Lower lobe of right lung (tissue), 2 donors: Measurements from ENCODE around the gene OGFR. TPM values are rescaled to one million over a fixed set of nuclear protein-coding genes. Genes with fewer than 3 reads are reported as not detected.
A peak's percentile ranks its signal among the peaks of the same experiment; 100 is the strongest.

Experiments
- ATAC-seq, 2 donors: fragments of 200-7000 bp; cut with Tn5 transposase; one replicate each; pipeline ENCODE4 v1.9.1; 2020 to 2022; ENCODE audit warnings: mild to moderate bottlenecking in 2 of 2, moderate library complexity in 2 of 2
- DNase-seq: peaks from one replicate; pipeline ENCODE4 v3.0.0-alpha.2; 2020
- H3K27ac ChIP-seq: fragments of 200-600 bp; one replicate; pipeline ENCODE4 v1.8.0; 2022
- H3K27me3 ChIP-seq: fragments of 200-600 bp; one replicate; pipeline ENCODE4 v1.8.0; 2022; ENCODE audit warnings: low read depth
- H3K36me3 ChIP-seq: fragments of 200-600 bp; one replicate; pipeline ENCODE4 v1.8.0; 2022; ENCODE audit warnings: mild to moderate bottlenecking
- H3K4me1 ChIP-seq: fragments of 200-600 bp; one replicate; pipeline ENCODE4 v1.8.0; 2022
- H3K4me3 ChIP-seq: fragments of 200-600 bp; one replicate; pipeline ENCODE4 v1.8.0; 2022; ENCODE audit warnings: mild to moderate bottlenecking
- H3K9me3 ChIP-seq: fragments of 200-600 bp; one replicate; pipeline ENCODE4 v1.8.0; 2022
- intact Hi-C: fragments of 100-400 bp; cut with DNase I; formaldehyde crosslinking; loops from one replicate; pipeline ENCODE4 v1.11.0; 2022
- total RNA-seq: library from RNA; stranded (reverse); fragmentation: NEBNext Ultra II Directional; extraction: Animal tissue kit (Norgen Biotek cat#: 25700); gene quantifications from one replicate; pipeline ENCODE4 v1.2.1, GENCODE V29; 2021
- TF ChIP-seq, protein P1 (sequence below): fragments of 200-600 bp; IDR thresholded peaks from one replicate; pipeline ENCODE4 v1.8.0; 2022; ENCODE audit warnings: antibody characterized with exemption, mild to moderate bottlenecking
- donor health status: DM: no; HTN: yes; CAD: no; lungs with severe emphysema.

The OGFR gene
- total RNA-seq, 1 donor from 2014 or later: 69.4 TPM

DNA sequence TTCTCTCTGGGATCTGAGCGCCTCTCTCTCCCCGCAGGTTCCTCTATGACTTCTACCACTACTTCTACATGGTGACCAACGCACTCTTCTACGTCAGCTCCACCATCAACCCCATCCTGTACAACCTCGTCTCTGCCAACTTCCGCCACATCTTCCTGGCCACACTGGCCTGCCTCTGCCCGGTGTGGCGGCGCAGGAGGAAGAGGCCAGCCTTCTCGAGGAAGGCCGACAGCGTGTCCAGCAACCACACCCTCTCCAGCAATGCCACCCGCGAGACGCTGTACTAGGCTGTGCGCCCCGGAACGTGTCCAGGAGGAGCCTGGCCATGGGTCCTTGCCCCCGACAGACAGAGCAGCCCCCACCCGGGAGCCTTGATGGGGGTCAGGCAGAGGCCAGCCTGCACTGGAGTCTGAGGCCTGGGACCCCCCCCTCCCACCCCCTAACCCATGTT lies 44.6 kb upstream of the OGFR start:
- peaks cover 32% of the 10 kb centered on the region for H3K27me3 ChIP-seq
- intact Hi-C loops: no loop called here
- H3K4me3 ChIP-seq: no peak overlapping the region
- no peaks in the 10 kb centered on the region for H3K4me1 ChIP-seq
- DNase-seq: peak; percentile 42
- H3K36me3 ChIP-seq: no peaks in the 10 kb centered on the region
- TF ChIP-seq, protein P1, sequence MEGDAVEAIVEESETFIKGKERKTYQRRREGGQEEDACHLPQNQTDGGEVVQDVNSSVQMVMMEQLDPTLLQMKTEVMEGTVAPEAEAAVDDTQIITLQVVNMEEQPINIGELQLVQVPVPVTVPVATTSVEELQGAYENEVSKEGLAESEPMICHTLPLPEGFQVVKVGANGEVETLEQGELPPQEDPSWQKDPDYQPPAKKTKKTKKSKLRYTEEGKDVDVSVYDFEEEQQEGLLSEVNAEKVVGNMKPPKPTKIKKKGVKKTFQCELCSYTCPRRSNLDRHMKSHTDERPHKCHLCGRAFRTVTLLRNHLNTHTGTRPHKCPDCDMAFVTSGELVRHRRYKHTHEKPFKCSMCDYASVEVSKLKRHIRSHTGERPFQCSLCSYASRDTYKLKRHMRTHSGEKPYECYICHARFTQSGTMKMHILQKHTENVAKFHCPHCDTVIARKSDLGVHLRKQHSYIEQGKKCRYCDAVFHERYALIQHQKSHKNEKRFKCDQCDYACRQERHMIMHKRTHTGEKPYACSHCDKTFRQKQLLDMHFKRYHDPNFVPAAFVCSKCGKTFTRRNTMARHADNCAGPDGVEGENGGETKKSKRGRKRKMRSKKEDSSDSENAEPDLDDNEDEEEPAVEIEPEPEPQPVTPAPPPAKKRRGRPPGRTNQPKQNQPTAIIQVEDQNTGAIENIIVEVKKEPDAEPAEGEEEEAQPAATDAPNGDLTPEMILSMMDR: no peak
- no peak overlapping the region for H3K27ac ChIP-seq
- ATAC-seq: peak in 1 of 2 donors; percentile 27
- no peaks in the 10 kb centered on the region for H3K9me3 ChIP-seq

DNA sequence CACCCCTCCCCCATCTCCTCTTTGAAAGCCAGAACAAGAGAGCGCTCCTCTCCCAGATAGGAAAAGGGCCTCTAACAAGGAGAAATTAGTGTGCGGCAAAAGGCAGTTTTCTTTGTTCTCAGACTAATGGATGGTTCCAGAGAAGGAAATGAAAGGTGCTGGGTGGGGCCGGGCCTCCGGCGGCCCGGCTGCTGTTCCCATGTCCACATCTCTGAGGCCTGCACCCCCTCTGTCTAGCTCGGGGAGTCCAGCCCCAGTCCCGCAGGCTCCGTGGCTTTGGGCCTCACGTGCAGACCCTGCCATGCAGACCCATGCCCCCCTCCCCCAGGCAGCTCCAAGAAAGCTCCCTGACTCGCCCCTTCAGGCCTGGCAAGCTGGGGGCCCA lies 44.2 kb upstream of the OGFR start:
- Histone ChIP-seq H3K4me3 (no peak overlapping the region), H3K9me3 (no peaks in the 10 kb centered on the region), H3K4me1 (no peaks in the 10 kb centered on the region), H3K27me3 (peaks cover 35% of the 10 kb centered on the region), H3K36me3 (no peaks in the 10 kb centered on the region), H3K27ac (no peak overlapping the region)
- peak; percentile 24 for DNase-seq
- ATAC-seq: no peak
- intact Hi-C loops: no loop called here
- TF ChIP-seq, protein P1: no peak

DNA sequence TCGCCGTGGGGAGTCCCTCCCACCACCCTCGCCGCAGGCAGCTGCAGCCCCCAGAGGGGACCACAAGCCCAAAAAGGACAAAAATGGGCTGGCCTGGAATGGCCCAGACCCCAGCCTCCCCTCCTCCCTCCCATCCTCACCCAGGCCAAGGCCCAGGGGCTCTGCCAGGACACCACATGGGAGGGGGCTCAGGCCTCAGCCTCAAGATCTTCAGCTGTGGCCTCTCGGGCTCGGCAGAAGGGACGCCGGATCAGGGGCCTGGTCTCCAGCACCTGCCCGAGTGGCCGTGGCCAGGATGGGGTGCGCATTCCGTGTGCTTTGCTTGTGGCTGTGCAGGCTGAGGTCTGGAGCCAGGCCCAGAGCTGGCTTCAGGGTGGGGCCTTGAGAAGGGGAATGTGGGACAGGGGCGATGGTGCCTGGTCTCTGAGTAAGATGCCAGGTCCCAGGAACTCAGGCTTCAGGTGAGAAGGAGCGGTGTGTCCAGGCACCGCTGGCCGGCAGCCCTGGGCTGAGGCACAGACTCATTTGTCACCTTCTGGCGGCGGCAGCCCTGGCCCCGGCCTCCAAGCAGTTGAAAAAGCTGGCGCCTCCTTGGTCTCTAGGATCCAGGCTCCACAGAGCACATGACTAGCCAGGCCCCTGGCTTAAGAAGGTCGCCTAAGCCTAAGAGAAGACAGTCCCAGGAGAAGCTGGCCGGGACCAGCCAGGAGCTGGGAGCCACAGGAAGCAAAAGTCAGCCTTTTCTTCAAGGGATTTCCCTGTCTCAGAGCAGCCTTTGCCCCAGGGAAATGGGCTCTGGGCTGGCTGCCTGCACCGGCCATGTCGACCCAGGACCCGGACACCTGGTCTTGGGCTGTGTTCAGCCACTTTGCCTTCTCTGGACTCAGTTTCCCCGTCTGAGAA lies 43.5 kb upstream of the OGFR start:
- no peaks in the 10 kb centered on the region for H3K4me1 ChIP-seq
- peak; percentile 40 for DNase-seq
- no peak for ATAC-seq
- H3K27ac ChIP-seq: no peak overlapping the region
- H3K4me3 ChIP-seq: no peak overlapping the region
- no peaks in the 10 kb centered on the region for H3K9me3 ChIP-seq
- intact Hi-C loops: no loop called here
- no peaks in the 10 kb centered on the region for H3K36me3 ChIP-seq
- TF ChIP-seq, protein P1: no peak
- H3K27me3 ChIP-seq: peaks cover 41% of the 10 kb centered on the region

DNA sequence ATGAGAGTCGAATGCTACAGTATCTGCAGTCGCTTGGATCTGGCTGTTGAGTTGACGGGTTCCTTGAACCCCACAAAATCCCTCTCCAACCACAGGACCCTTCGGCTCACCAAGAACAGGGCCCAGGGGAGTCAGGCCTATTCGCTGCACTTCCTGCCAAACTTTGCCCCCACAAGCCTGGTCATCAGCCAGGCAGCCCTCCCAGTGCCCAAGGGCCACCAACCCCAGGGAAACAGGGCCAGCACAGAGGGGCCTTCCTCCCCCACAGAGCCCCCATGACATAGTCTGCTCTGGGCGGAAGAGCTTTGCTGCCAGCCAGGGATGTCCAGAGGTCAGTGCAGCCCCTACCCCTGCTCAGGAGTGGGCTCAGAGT lies 42.9 kb upstream of the OGFR start:
- Histone ChIP-seq H3K9me3 (no peaks in the 10 kb centered on the region), H3K4me1 (no peaks in the 10 kb centered on the region), H3K27ac (no peak overlapping the region), H3K4me3 (no peak overlapping the region), H3K36me3 (no peaks in the 10 kb centered on the region), H3K27me3 (peaks cover 46% of the 10 kb centered on the region)
- TF ChIP-seq, protein P1: no peak
- intact Hi-C loops: no loop called here
- ATAC-seq: no peak
- peak; percentile 25 for DNase-seq

DNA sequence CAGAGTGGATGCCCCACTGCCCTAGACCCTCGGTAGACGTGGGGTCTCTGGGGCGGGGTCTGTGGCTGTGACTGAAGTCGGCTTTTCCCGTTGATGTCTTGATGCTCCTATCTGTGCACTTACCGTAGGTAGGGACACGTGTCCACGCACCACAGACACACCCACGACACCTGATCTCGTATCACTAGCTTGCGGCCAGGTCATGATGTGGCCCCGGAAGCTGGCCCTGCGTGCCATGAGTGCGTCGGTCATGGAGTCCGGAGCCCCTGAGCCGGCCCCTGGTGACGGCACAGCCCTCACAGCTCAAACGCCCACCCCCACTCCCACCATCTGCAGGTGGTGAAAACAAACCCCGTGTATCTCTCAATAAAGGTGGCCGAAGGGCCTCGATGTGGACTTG lies 42.3 kb upstream of the OGFR start:
- ATAC-seq (no peak), DNase-seq (no peak)
- no peak overlapping the region for H3K27ac ChIP-seq
- intact Hi-C loops: no loop called here
- H3K9me3 ChIP-seq: no peaks in the 10 kb centered on the region
- H3K27me3 ChIP-seq: peaks cover 48% of the 10 kb centered on the region
- no peaks in the 10 kb centered on the region for H3K36me3 ChIP-seq
- no peaks in the 10 kb centered on the region for H3K4me1 ChIP-seq
- no peak overlapping the region for H3K4me3 ChIP-seq
- TF ChIP-seq, protein P1: no peak
